ENCODE data around the gene TAS2R4.

DNA sequence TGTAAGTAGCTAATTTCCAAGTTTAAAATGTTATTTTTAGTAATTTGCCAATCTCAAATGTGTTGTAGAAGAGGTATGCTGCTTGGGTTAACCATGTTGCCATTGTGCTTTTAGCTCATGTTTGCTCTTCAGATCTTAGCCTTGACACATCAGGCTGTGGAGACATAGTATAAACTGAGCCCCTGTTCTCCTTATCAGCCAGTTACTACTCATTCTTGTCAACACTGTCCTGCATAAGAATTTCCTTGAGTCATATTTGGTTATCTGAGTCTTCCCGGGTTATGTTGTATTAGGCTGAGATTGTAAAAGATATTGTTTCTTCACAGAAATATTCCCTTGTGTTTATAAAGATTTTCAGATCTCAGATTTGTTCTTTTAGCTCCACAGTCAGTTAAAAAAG lies 34.2 kb upstream of the TAS2R4 start:
- TF ChIP-seq, protein P1, sequence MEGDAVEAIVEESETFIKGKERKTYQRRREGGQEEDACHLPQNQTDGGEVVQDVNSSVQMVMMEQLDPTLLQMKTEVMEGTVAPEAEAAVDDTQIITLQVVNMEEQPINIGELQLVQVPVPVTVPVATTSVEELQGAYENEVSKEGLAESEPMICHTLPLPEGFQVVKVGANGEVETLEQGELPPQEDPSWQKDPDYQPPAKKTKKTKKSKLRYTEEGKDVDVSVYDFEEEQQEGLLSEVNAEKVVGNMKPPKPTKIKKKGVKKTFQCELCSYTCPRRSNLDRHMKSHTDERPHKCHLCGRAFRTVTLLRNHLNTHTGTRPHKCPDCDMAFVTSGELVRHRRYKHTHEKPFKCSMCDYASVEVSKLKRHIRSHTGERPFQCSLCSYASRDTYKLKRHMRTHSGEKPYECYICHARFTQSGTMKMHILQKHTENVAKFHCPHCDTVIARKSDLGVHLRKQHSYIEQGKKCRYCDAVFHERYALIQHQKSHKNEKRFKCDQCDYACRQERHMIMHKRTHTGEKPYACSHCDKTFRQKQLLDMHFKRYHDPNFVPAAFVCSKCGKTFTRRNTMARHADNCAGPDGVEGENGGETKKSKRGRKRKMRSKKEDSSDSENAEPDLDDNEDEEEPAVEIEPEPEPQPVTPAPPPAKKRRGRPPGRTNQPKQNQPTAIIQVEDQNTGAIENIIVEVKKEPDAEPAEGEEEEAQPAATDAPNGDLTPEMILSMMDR (IDR thresholded peaks at IDR 0.05; ENCODE audit: insufficient read depth, low read depth, low read length) = no peak
- no peak for TF ChIP-seq EZH2 (IDR thresholded peaks at IDR 0.05; ENCODE audit: insufficient read depth, low read length)

All from astrocyte (in vitro differentiated cells and primary cell).